DMS79 (cell line): ENCODE measurements around the gene NT5C3A.
"Not testable (repeated sequence)": the region's sequence is repeated elsewhere in the genome, so short reads cannot be mapped to it uniquely, and the experiment has no call there.

Source experiments
- DNase-seq: peaks from one replicate; lab custom pipeline; 2025; lab: John Stamatoyannopoulos, UW

NT5C3A gene

GRCh38 chr7:33041631-33042428 is 20.7 kb downstream of the NT5C3A start:
- no peak for DNase-seq

- no peak for DNase-seq
Observed at GRCh38 chr7:33040803-33041516, 21.6 kb downstream of the NT5C3A start.

GRCh38 chr7:33039903-33040292 is 22.7 kb downstream of the NT5C3A start:
- no peak for DNase-seq

- DNase-seq: no peak
Observed at GRCh38 chr7:33039257-33039902, 23.2 kb downstream of the NT5C3A start.

GRCh38 chr7:33038639-33039038 is 23.9 kb downstream of the NT5C3A start:
- no peak for DNase-seq

- DNase-seq: no peak
Observed at GRCh38 chr7:33035776-33036175, 26.8 kb downstream of the NT5C3A start.

GRCh38 chr7:33024189-33024757 is 38.3 kb downstream of the NT5C3A start:
- no peak for DNase-seq

- DNase-seq: no peak
Observed at GRCh38 chr7:33012364-33012763, 50.2 kb downstream of the NT5C3A start.

DNA sequence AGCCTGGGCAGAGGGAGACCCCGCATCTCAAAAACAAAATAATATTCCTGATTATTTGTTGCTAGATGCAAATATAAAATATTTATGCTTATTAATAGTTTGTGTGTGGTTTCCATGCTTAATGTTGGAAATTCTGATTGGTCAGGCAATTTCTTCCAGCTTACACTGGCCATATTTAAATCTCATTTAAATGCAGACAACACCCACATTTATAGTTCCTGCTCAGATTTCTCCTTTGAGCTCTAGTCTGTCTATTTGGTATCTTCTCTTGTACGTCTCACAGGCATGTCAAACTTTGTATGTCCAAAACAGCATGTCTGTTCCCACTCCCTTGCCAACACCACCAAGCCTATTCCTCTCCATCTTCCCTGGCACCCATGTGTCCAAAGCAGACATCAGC is 52.8 kb downstream of the NT5C3A start:
- DNase-seq: no peak

- DNase-seq: not testable (repeated sequence)
Observed at GRCh38 chr7:33005690-33006089, 56.9 kb downstream of the NT5C3A start.

DNA sequence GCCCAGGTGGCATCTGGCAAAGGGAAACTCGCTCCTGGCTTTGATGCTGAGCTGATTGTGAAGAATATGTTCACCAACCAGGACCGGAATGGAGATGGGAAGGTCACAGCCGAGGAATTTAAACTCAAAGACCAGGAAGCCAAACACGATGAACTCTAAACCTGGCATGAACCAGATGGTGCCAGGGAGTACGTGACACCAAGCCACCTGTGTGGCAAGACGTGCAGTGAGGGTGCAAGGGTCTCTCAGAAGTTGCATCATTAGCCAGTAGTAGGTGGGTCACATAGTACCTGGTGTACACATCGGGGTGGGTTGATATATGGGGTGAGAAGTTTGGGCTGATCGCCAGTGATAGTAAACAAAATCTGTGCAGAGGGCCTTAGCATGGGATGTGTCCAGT is 57.4 kb downstream of the NT5C3A start:
- not testable (repeated sequence) for DNase-seq

DNA sequence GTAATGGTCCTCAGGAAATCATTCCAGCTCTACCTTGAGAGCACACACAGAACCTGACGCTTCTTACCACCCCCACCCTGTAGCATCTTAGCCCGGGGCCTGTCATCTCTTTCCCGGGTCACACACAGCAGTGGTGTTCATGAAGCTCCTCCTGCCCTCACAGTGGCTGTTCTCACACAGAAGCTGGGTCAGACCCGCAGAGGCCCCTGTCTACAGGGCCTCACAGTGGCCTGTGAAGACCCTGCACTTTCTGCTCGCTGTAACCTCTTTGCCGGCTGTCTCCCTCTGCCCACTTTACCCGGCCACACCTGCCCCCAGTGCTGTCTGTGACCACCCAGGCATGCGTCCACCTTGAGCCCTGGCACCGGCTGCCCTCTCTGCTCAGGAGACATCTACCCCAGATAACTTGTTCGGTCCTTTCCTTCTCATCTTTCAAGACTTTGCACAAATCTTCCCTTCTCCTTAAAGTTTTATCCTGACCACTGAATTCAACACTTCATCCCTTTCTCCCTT is 58.4 kb downstream of the NT5C3A start:
- DNase-seq: not testable (repeated sequence)

- not testable (repeated sequence) for DNase-seq
Observed at GRCh38 chr7:33003111-33003510, 59.5 kb downstream of the NT5C3A start.

GRCh38 chr7:32999380-32999779 is 63.2 kb downstream of the NT5C3A start:
- not testable (repeated sequence) for DNase-seq

DNA sequence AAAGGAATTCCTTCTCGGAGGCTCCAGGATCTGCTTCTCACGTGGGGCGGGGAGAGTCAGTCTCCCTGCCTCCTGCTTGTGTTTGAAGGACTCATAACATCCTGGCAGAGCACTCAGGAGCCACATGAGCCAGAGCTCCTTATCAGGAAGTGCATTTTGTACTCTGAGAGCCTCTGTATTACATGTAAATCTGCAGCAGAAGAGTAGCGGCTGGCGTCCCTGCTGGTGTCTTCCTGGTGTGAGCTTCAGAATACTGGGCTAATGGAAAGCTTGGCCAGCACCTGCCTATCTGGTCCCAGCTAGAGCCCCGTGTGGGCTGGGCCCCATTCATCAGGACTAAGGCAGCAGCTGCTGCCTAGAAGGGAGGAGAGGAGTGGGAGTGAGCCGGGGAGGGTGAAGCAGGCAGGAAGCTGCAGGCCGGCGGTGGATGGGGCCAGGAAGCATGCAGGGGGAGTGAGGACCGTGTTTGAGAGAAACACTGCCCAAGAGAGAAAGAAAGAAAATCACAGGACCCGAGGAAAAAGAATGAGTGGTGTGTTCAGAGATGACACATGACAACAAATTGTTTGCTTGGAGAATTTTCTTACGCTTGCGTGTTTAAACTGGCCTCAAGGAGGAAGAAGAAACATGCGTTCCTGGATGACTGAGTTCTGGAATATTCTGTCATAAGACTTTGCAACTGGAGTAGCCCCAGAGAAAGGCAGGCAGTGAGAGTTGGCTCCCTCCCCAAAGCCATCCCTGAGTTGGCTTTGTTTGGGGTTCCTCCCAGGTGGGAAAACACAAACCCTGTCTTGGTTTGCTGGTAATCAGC is 64.0 kb downstream of the NT5C3A start:
- peak; percentile 71 for DNase-seq

GRCh38 chr7:32997956-32998355 is 64.6 kb downstream of the NT5C3A start:
- DNase-seq: not testable (repeated sequence)

DNA sequence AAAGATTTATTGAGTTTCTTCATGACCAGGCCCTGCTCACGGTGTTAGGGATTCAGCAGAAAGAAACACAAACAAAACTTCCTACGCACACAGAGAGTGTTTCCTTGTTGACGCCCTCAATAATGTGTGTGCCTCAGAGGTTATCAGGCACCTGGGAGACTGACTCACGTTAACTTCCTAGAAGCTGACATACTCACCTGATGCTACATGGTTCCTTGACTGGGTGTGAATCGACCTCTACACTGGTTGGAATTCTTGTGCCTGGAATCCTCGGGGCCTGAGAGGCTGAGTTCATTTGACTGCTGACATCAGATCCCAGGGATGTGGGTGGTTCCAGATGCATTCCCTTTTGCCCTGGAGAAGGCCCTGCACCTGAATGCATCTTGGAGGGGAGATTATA is 69.8 kb downstream of the NT5C3A start:
- DNase-seq: not testable (repeated sequence)

GRCh38 chr7:32991975-32992700 is 70.4 kb downstream of the NT5C3A start:
- not testable (repeated sequence) for DNase-seq

GRCh38 chr7:32991068-32991585 is 71.4 kb downstream of the NT5C3A start:
- DNase-seq: not testable (repeated sequence)

DNA sequence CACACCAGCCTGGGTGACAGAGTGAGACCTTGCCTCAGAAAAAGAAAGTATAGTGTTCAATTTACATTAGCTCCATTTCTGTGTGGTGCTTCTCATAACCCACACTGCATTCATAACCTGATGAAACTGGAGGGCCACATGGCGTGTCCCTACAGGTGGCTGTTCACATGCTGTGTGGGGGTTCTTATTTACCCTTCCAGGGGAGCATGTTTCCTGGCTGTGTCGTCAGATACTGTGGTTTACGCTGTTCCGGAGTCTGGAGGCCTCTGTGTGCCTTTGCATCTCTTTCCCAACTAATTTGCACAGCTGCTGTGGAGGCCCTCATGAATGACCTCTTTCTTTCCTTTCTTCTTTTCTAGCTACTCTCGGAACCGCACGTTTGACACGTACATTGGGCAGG is 74.4 kb downstream of the NT5C3A start:
- DNase-seq: not testable (repeated sequence)
